Heart right ventricle (tissue), 16 donors: ENCODE measurements around the gene CXADR. TPM values are rescaled to one million over a fixed set of nuclear protein-coding genes. Genes with fewer than 3 reads are reported as not detected.
A peak's percentile ranks its signal among the peaks of the same experiment; 100 is the strongest.

Source experiments
- ATAC-seq, 8 donors: fragments of 200-7000 bp; cut with Tn5 transposase; one replicate each; pipeline ENCODE4 v1.9.1; 2020; ENCODE audit warnings: mild to moderate bottlenecking in 8 of 8, moderate library complexity in 8 of 8, moderate number of reproducible peaks in 1 of 8
- DNase-seq, 2 donors: peaks; one replicate each; pipeline ENCODE4 v3.0.0-alpha.2; 2020
- H3K27ac ChIP-seq, 10 donors: fragments of 200-600 bp; sonication (generic) in 2 of 10; one replicate each; pipeline versions ENCODE4 v1.5.0 to v1.8.0; 2020 to 2022; ENCODE audit warnings: mild to moderate bottlenecking in 3 of 10
- H3K27me3 ChIP-seq, 7 donors: fragments of 200-600 bp; one replicate each; pipeline ENCODE4 v1.8.0; 2021 to 2022; ENCODE audit warnings: mild to moderate bottlenecking in 2 of 7
- H3K36me3 ChIP-seq, 9 donors: fragments of 200-600 bp; sonication (generic) in 1 of 9; one replicate each; pipeline versions ENCODE4 v1.5.0 to v1.8.0; 2020 to 2022; ENCODE audit warnings: mild to moderate bottlenecking in 2 of 9
- H3K4me1 ChIP-seq, 9 donors: fragments of 200-600 bp; sonication (generic) in 1 of 9; one replicate each; pipeline versions ENCODE4 v1.5.0 to v1.8.0; 2020 to 2022; ENCODE audit warnings: mild to moderate bottlenecking in 4 of 9
- H3K4me3 ChIP-seq, 10 donors: fragments of 200-600 bp; sonication (generic) in 2 of 10; one replicate each; pipeline versions ENCODE4 v1.5.0 to v1.8.0; 2020 to 2022; ENCODE audit warnings: mild to moderate bottlenecking in 7 of 10, moderate library complexity in 2 of 10
- H3K9me3 ChIP-seq, 11 donors: fragments of 200-600 bp in 10 of 11; sonication (generic) in 2 of 11; one replicate each; pipeline versions ENCODE4 v1.5.0 to v1.8.0; 2013 to 2022; ENCODE audit warnings: mild to moderate bottlenecking in 2 of 11, control low read depth in 1 of 11, moderate library complexity in 1 of 11
- WGBS, 2 donors: extraction: QIAGEN DNeasy Blood & Tissue Kit; methylation state at CpG; one replicate each; pipeline ENCODE4 v1.1.7; 2013; ENCODE audit warnings: inconsistent platforms in 1 of 2; 5-methylcytosine and 5-hydroxymethylcytosine counted together
- intact Hi-C, 10 donors: fragments of 100-400 bp; cut with DNase I; formaldehyde crosslinking; loops; one replicate each; pipeline versions ENCODE4 v1.11.1 to v1.14.2; 2022
- long read RNA-seq, 3 donors: library from polyadenylated mRNA; unstranded; transcript quantifications; one replicate each; pipeline ENCODE4 v2.0.0, GENCODE V29; 2020 to 2021
- polyA plus RNA-seq, 2 donors: library from polyadenylated mRNA; stranded (reverse); fragments of 200-250 nt; gene quantifications; one replicate each; pipeline ENCODE4 v1.2.3, GENCODE V29; 2013
- total RNA-seq, 10 donors: library from RNA; stranded (reverse); fragmentation: NEBNext Ultra II Directional in 3 of 10; extraction: Animal tissue kit (Norgen Biotek cat#: 25700) in 3 of 10; gene quantifications; one replicate each; pipeline versions ENCODE4 v1.2.1 to v1.2.4, GENCODE V29; 2021 to 2023
- TF ChIP-seq, protein P1 (sequence below), 9 donors: fragments of 200-600 bp; sonication (generic) in 2 of 9; IDR thresholded peaks; one replicate each; pipeline versions ENCODE4 v1.5.0 to v1.8.0; 2021 to 2022; ENCODE audit warnings: antibody characterized with exemption in 9 of 9, mild to moderate bottlenecking in 5 of 9, moderate library complexity in 1 of 9
- donor health status: Arrhythmogenic right ventricular cardiomyopathy.
- donor health status: ischemic (EF 13 %, LVEDD 7.1; RV severe dilation, severe dysfunction).
- donor health status: healthy with polysubstance abuse.
- donor health status: DM: no; HTN: yes; CAD: no.
- donor health status: DM: no; HTN: no; CAD: no.
- donor health status: ischemic (EF 25% LVEDD 6.9; RV normal size, moderate dysfunction).
- donor health status: ischemic (EF 25% LVEDD 5.7; RV mildly dilated, moderate dysfunction).
- donor health status: healthy.
- donor health status: DM: yes; HTN: yes; CAD: no.
- donor health status: Ischemic cardiomyopathy.
- donor health status: ischemic (EF 35%, LVEDD 5.7; RV mildly dilated, moderate dysfunction).
- donor health status: nonischemic (EF 11% LVEDD 7.7; RV severe dilation, severe dysfunction).
- donor health status: DM: yes; HTN: yes; CAD: no.
- donor health status: PGD.
- donor health status: ischemic (EF 29% LVEDD 5.4; RV normal size, mild dysfunction).
- donor health status: nonischemic (EF 23%, LVEDD 6.1; RV moderate dilation, normal function).

CXADR gene
- total RNA-seq (10 to 100 TPM; 16.7 to 42.1 (median 28.5) TPM), polyA plus RNA-seq (1 to 10 TPM; 6.4 to 9.2 TPM)
- long read RNA-seq, donor 1, full-length matches to known transcripts, result 62 of 71 reads
- long read RNA-seq, donor 1, partial matches to known transcripts, result 2 of 71 reads
- long read RNA-seq, donor 1, other reads (novel, unspliced or antisense), result 7 of 71 reads
- long read RNA-seq, donor 2, full-length matches to known transcripts, result 45 of 52 reads
- long read RNA-seq, donor 2, partial matches to known transcripts, result 3 of 52 reads
- long read RNA-seq, donor 2, other reads (novel, unspliced or antisense), result 4 of 52 reads
- long read RNA-seq, donor 3, full-length matches to known transcripts, result 120 of 164 reads
- long read RNA-seq, donor 3, partial matches to known transcripts, result 16 of 164 reads
- long read RNA-seq, donor 3, other reads (novel, unspliced or antisense), result 28 of 164 reads

GRCh38 chr21:17512253-17513213 lies at the start of gene CXADR:
Gene CXADR, plus strand, starts transcription at chr21:17513043. Its CDS starts 87 bp downstream, at chr21:17513130.
- intact Hi-C loops, result loop anchor here in 4 of 10 donors (2.0 to 10.0 kb wide), 5 partner anchors 35 to 128 kb away; no protein-coding TSS in a partner anchor
- WGBS, 2 donors, result 1% methylated on average over 58 to 83 of the region's 83 CpGs

DNA sequence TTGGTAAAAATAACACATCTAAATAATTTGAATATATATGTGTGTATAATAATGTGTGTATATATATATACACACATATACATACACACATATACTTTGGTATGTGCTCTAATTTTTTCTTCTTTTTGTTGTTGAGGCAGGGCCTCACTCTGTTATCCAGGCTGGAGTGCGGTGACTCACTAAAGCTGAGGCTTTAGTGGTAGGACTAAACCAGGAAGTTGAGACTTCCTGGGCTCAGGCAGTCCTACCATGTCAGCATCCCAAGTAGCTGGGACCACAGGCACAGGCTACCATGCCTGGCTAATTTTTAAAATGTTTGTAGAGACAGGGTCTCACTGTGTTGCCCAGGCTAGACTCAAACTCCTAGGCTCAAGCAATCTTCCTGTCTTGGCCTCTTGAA lies 46.7 kb upstream of the CXADR start:
- TF ChIP-seq, protein P1, sequence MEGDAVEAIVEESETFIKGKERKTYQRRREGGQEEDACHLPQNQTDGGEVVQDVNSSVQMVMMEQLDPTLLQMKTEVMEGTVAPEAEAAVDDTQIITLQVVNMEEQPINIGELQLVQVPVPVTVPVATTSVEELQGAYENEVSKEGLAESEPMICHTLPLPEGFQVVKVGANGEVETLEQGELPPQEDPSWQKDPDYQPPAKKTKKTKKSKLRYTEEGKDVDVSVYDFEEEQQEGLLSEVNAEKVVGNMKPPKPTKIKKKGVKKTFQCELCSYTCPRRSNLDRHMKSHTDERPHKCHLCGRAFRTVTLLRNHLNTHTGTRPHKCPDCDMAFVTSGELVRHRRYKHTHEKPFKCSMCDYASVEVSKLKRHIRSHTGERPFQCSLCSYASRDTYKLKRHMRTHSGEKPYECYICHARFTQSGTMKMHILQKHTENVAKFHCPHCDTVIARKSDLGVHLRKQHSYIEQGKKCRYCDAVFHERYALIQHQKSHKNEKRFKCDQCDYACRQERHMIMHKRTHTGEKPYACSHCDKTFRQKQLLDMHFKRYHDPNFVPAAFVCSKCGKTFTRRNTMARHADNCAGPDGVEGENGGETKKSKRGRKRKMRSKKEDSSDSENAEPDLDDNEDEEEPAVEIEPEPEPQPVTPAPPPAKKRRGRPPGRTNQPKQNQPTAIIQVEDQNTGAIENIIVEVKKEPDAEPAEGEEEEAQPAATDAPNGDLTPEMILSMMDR (IDR thresholded peaks at IDR 0.05), result no peak
- ATAC-seq (no peak), DNase-seq (no peak)
- H3K36me3 ChIP-seq, result no peaks in the 10 kb centered on the region
- WGBS, 2 donors, result 82 to 95% methylated on average over 1 of the region's 1 CpG
- no peak overlapping the region for H3K4me3 ChIP-seq
- intact Hi-C loops, result no loop called here
- no peak overlapping the region for H3K27ac ChIP-seq
- H3K4me1 ChIP-seq, result peaks cover 0 to 19% (median 5%) of the 10 kb centered on the region in 9 donors
- H3K27me3 ChIP-seq, result no peaks in the 10 kb centered on the region
- no peaks in the 10 kb centered on the region for H3K9me3 ChIP-seq

More at GRCh38 chr21:17512253-17513213, at the start of gene CXADR:
- Histone ChIP-seq H3K27ac (peak within 1 kb of the TSS; percentile 50 to 94 (median 86)), H3K27me3 (peaks cover 0 to 58% (median 12%) of the 10 kb centered on the region in 7 donors), H3K36me3 (no peaks in the 10 kb centered on the region), H3K4me3 (peak within 1 kb of the TSS; percentile 46 to 80 (median 66)), H3K4me1 (peaks cover 0 to 24% (median 11%) of the 10 kb centered on the region in 9 donors), H3K9me3 (no peaks in the 10 kb centered on the region)
- DNase-seq (peak; percentile 63 to 76), ATAC-seq (peak; percentile 86 to 98 (median 90))
- TF ChIP-seq, protein P1 (IDR thresholded peaks at IDR 0.05), result peak; percentile 35 to 60 (median 53)

DNA sequence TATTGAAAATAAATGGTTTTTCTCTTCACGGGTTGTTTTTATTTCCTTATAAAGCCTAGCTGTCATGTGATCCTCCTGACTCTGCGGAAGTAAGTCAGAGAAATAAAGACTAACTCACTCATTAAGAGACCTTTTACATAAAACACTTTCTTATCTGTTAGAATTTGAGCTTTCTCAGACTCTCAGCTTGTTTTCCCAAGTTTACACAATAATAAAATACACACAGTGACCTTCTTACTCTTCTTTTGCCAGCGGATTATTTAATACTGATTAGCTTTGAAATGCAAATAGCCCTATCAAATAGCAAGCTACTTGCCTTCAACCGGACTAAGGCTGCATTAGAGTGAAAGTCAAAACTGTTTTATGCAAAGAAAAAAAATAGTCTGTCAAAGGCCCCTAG lies 45.5 kb upstream of the CXADR start:
- Histone ChIP-seq H3K27ac (peak overlapping the region in 5 of 10 donors; percentile 26 to 72 (median 27)), H3K36me3 (no peaks in the 10 kb centered on the region), H3K4me3 (peak overlapping the region in 6 of 10 donors; percentile 8 to 37 (median 28)), H3K27me3 (no peaks in the 10 kb centered on the region), H3K4me1 (peaks cover 0 to 7% (median 3%) of the 10 kb centered on the region in 9 donors), H3K9me3 (no peaks in the 10 kb centered on the region)
- WGBS, 2 donors, result 12 to 14% methylated on average over 4 of the region's 4 CpGs
- intact Hi-C loops, result no loop called here
- ATAC-seq, result peak in 3 of 8 donors; percentile 50 to 65 (median 63)
- DNase-seq, result no peak
- TF ChIP-seq, protein P1 (IDR thresholded peaks at IDR 0.05), result no peak

DNA sequence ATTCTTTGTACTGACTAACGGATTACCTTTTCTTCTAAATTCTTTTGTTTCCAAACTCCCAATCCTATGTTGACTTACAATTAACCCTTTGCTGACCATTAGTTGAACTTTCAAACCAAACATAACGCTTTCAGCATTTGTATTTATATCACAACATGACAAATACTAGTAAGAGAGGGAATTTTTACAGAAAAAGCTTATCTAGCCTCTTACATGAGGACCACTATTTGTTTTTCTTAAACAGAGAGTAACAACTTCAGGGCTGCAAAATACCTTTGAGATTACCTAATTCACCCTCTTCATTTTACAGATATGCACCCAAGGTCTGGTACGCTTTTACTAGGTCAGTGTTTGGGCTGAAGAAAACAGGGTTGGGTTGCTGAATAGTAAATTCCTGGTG lies 45.0 kb upstream of the CXADR start:
- Histone ChIP-seq H3K27ac (peak overlapping the region in 4 of 10 donors; percentile 26 to 72 (median 34)), H3K27me3 (no peaks in the 10 kb centered on the region), H3K36me3 (no peaks in the 10 kb centered on the region), H3K9me3 (no peaks in the 10 kb centered on the region), H3K4me1 (peaks cover 0 to 7% (median 3%) of the 10 kb centered on the region in 9 donors), H3K4me3 (peak overlapping the region in 6 of 10 donors; percentile 8 to 37 (median 28))
- no peak for ATAC-seq
- TF ChIP-seq, protein P1 (IDR thresholded peaks at IDR 0.05), result no peak
- intact Hi-C loops, result no loop called here
- no peak for DNase-seq
- WGBS, 2 donors, result 24 to 27% methylated on average over 3 of the region's 3 CpGs
